ES-I3 (cell line): Measurements from ENCODE around the gene RIN1.
"Not testable (repeated sequence)": the region's sequence is repeated elsewhere in the genome, so short reads cannot be mapped to it uniquely, and the experiment has no call there.

Experiments used
- H3K36me3 ChIP-seq: 2 replicates; pipeline ENCODE4 v1.6.1; 2013; ENCODE audit warnings: mild to moderate bottlenecking, low read length, control low read depth, moderate library complexity; ENCODE audit not compliant: insufficient read depth
- H3K4me1 ChIP-seq: 2 replicates; pipeline ENCODE4 v1.6.1; 2013; ENCODE audit warnings: mild to moderate bottlenecking, control low read depth, low read length; ENCODE audit not compliant: insufficient read depth
- H3K9ac ChIP-seq: 2 replicates; pipeline ENCODE4 v1.6.1; 2013; ENCODE audit warnings: low read depth, mild to moderate bottlenecking, low read length, moderate library complexity
- H3K9me3 ChIP-seq: 2 replicates; pipeline ENCODE4 v1.6.1; 2013; ENCODE audit warnings: mild to moderate bottlenecking, low read length, moderate library complexity; ENCODE audit not compliant: control insufficient read depth, insufficient read depth

Gene RIN1

GRCh38 chr11:66323684-66324083 lies 12.6 kb downstream of the RIN1 start:
- Histone ChIP-seq H3K4me1 (peaks cover 30% of the 10 kb centered on the region), H3K9me3 (no peaks in the 10 kb centered on the region), H3K9ac (no peak overlapping the region), H3K36me3 (no peaks in the 10 kb centered on the region)

GRCh38 chr11:66322732-66323427 lies 13.4 kb downstream of the RIN1 start:
- H3K9me3 ChIP-seq = no peaks in the 10 kb centered on the region
- no peak overlapping the region for H3K9ac ChIP-seq
- no peaks in the 10 kb centered on the region for H3K36me3 ChIP-seq
- H3K4me1 ChIP-seq = peaks cover 35% of the 10 kb centered on the region

DNA sequence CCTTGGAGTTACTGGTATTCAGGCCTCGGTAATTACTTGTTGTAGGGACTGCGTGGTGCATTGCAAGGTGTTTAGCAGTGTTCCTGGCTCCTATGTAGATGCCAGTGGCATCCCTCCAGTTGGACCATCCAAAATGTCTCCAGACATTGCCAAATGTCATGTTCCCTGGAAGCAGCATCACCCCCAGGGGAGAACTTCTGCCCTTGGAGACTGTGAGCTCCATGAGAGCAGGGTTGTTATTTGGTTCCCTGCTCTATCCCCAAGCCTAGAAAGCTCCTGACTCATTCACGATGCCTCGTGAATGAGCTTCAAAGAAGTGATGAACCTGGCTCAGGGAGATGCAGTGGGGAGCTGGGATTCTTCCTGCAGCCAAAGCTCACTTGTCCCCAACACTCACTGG lies 14.6 kb downstream of the RIN1 start:
- Histone ChIP-seq H3K9ac (no peak overlapping the region), H3K36me3 (no peaks in the 10 kb centered on the region), H3K9me3 (no peaks in the 10 kb centered on the region), H3K4me1 (peaks cover 35% of the 10 kb centered on the region)

DNA sequence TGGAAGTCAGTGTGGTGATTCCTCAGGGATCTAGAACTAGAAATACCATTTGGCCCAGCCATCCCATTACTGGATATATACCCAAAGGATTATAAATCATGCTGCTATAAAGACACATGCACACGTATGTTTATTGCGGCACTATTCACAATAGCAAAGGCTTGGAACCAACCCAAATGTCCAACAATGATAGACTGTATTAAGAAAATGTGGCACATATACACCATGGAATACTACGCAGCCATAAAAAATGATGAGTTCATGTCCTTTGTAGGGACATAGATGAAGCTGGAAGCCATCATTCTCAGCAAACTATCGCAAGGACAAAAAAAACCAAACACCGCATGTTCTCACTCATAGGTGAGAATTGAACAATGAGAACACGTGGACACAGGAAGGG lies 15.5 kb downstream of the RIN1 start:
- not testable (repeated sequence) for H3K36me3 ChIP-seq, H3K9me3 ChIP-seq, H3K9ac ChIP-seq
- peaks cover 29% of the 10 kb centered on the region for H3K4me1 ChIP-seq

- not testable (repeated sequence) for H3K9me3 ChIP-seq, H3K36me3 ChIP-seq, H3K9ac ChIP-seq
- peaks cover 24% of the 10 kb centered on the region for H3K4me1 ChIP-seq
These were observed 15.9 kb downstream of the RIN1 start for GRCh38 chr11:66320289-66320688.

DNA sequence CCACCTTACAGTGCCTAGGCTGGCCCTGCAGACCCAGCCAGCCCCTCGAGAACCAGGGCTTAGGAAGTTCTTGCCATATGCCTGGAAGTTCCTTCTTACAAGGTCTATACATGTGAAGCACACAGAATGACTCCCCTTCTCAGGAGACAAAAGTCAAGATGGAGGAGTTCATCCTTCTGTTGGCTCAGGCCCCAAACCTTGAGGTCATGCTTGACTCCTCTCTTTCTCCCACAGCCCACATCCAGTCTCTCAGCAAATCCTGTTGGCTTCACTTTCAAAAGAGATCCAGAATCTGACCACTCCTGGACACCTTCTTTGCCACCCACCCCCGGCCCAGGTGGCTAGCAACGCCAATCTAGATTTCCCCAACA lies 17.6 kb downstream of the RIN1 start:
- no peaks in the 10 kb centered on the region for H3K9me3 ChIP-seq
- no peak overlapping the region for H3K9ac ChIP-seq
- no peaks in the 10 kb centered on the region for H3K36me3 ChIP-seq

DNA sequence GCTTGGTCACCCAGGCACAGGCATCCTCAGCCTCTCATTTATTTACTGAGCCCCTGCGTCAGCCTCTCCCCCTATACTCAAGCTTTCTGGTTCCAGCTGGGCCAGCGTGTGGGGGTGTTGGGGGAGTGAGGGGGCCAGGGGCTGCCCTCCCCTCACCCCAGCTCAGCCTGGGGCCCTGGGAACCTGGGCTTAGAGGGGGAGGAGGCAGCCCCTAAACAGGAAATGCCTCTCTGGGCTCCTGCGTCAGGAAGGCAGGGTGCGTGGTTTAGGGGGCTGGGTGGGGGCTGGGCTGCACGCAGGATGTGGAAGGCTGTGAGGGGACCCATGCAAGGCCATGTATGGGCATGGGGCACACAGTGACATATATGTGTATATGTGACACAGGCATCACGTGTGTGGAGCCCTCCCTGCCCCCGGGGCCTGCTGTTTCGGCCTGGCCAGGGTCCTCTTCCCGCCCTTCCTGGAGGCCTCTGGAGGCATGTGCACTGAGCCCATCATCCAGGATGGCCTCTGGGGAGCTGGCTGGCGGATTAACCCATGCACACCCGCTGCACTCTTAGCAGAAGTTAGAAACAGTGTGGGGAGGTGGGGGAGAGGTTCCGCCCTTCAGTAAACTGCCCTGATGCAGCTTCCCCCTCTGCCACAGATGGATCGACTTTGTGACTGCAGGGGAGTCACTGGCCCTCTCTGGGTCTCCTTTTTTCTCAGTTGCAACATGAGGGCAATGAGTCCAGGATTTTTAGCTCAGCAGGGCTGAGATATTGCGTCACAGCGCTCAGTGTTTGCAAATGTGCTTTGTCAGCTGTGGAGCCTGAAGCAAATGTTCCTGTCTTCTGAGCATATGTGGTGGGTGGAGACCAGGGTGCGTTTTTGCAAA lies 18.3 kb downstream of the RIN1 start:
- H3K4me1 ChIP-seq = peaks cover 23% of the 10 kb centered on the region
- no peaks in the 10 kb centered on the region for H3K9me3 ChIP-seq
- H3K9ac ChIP-seq = peak overlapping the region; percentile 32; the same call in 1 of the 2 replicates
- no peaks in the 10 kb centered on the region for H3K36me3 ChIP-seq

More for the DNA sequence above, 17.6 kb downstream of the RIN1 start:
- peaks cover 23% of the 10 kb centered on the region for H3K4me1 ChIP-seq

- H3K9ac ChIP-seq = peak overlapping the region; percentile 32
- H3K4me1 ChIP-seq = peaks cover 23% of the 10 kb centered on the region
- no peaks in the 10 kb centered on the region for H3K9me3 ChIP-seq
- no peaks in the 10 kb centered on the region for H3K36me3 ChIP-seq
These were observed 18.9 kb downstream of the RIN1 start for GRCh38 chr11:66317322-66317722.

GRCh38 chr11:66316849-66317251 lies 19.4 kb downstream of the RIN1 start, which contains the start of gene CD248:
CD248 (minus strand) TSS chr11:66317044; CDS start chr11:66317027, 17 bp downstream.
- H3K4me1 ChIP-seq = peaks cover 23% of the 10 kb centered on the region
- no peaks in the 10 kb centered on the region for H3K36me3 ChIP-seq
- no peaks in the 10 kb centered on the region for H3K9me3 ChIP-seq
- H3K9ac ChIP-seq = peak within 1 kb of the TSS; percentile 32

DNA sequence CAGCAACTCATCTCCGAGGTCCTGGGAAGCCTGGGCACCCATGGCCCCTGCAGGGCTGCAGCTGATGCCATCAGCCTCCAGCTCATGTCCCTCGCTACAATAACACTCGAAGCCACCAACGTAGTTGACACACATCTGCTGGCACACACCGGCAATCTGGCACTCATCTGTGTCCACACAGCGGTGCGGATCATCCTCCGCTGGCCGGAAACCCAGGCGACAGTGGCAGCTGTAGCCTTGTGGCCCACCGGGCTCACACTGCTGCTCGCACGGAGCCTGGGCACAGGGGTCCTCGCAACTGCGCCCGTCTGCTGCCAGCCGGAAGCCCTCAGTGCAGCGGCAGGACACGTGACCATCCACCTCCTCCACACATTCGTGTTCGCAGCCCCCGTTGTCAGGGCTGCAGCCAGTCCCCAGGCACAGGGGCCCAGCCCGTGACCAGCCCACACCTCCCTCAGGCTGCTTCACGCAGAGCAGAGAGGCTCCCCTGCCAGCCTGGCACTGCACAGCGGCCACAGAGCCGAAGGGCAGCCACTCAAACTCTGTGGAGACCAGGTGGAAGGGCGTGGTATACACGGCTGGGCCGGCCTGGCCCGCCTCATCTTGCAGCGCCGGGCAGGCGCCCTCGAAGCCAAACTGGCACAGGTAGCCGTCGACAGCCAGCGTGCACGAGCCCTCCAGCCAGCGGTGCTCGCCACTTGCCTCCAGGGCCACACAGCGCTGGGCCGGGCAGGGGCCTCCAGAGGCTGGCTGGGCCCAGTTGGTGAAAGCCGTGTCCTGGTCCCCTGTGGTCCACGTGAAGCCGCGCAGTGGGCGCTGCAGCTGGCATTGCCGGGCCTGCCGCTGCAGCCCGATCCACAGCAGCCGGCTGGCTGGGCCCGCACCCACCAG lies 20.1 kb downstream of the RIN1 start:
- H3K36me3 ChIP-seq = no peaks in the 10 kb centered on the region
- H3K9me3 ChIP-seq = no peaks in the 10 kb centered on the region
- peak overlapping the region; percentile 31; the same call in 1 of the 2 replicates for H3K9ac ChIP-seq
- peaks cover 25% of the 10 kb centered on the region for H3K4me1 ChIP-seq

- Histone ChIP-seq H3K36me3 (no peaks in the 10 kb centered on the region), H3K9me3 (no peaks in the 10 kb centered on the region), H3K4me1 (peaks cover 27% of the 10 kb centered on the region), H3K9ac (no peak overlapping the region)
These were observed 20.7 kb downstream of the RIN1 start for GRCh38 chr11:66315498-66315885.

- peaks cover 27% of the 10 kb centered on the region for H3K4me1 ChIP-seq
- no peaks in the 10 kb centered on the region for H3K36me3 ChIP-seq
- H3K9ac ChIP-seq = no peak overlapping the region
- no peaks in the 10 kb centered on the region for H3K9me3 ChIP-seq
These were observed 21.4 kb downstream of the RIN1 start for GRCh38 chr11:66314561-66315497.

GRCh38 chr11:66314186-66314501 lies 22.1 kb downstream of the RIN1 start:
- no peaks in the 10 kb centered on the region for H3K9me3 ChIP-seq
- peaks cover 27% of the 10 kb centered on the region for H3K4me1 ChIP-seq
- H3K9ac ChIP-seq = peak overlapping the region; percentile 64; the same call in 1 of the 2 replicates
- no peaks in the 10 kb centered on the region for H3K36me3 ChIP-seq
